HG03432 (cell line): Measurements from ENCODE around the gene MS4A7.

Experiments
- ATAC-seq: cut with Tn5 transposase; IDR thresholded peaks from one replicate; pipeline ENCODE4 v1.9.1; 2021; ENCODE audit warnings: mild to moderate bottlenecking, moderate library complexity; ENCODE audit not compliant: unreplicated experiment

MS4A7 gene

DNA sequence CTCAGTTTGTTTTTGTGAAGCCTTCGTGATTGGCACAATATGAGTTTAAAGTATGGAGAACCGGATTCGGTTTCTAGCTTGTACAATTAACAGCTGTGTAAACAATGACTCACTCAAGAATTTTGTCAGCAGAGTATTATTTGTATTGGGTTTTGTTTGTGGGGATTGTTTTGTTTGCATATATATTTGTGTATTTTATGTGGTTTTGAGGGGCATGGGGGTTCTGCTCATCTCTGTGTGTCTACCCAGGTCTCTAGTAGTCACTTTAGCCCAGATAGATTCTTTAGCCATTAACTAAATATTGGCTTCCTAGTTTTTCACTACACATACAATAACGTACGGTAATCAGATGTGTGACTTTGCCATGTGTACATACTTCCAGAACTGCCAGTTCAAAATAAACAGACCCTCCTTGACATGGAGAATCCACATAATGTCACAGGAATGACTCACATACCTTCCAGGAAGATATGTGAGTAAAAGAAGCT is 7.5 kb upstream of the MS4A7 start:
- ATAC-seq: no peak

DNA sequence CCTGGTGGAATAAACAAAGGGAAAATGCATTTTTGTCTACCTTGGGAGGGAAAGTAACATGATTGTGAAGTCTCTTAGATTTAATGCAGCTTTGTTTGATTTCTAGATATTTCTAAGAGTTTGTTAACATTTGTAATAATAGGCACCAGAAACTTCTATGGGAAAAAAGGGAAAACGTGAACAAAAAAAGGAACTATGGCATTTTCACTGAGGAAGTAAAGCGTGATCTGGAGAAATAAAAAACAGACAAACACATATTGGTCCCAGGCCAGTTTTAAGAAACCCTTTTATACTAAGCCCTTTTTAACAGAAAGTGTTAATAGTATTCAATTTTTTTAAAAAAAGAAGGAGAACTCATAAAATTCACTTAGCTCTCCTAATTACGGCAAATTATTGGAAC is 6.9 kb upstream of the MS4A7 start:
- no peak for ATAC-seq

DNA sequence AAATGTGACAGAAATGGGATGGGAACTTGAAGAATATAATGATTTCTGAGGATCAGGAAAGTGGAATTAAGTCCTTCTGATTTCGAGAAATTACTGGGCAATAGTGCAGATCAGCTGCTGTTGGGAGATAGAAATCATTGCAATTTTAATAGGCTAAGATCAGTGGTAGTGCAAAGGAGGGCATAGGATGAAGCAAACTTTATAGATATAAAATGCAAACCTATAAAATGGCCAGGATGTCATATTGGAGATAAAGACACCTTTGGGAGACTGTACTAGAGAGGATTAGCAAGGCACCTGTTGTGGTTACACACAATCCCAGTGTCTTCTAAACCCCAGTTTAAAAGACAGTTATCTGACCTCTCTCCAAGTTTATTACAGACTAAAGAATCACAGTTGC is 6.5 kb upstream of the MS4A7 start:
- ATAC-seq: no peak

DNA sequence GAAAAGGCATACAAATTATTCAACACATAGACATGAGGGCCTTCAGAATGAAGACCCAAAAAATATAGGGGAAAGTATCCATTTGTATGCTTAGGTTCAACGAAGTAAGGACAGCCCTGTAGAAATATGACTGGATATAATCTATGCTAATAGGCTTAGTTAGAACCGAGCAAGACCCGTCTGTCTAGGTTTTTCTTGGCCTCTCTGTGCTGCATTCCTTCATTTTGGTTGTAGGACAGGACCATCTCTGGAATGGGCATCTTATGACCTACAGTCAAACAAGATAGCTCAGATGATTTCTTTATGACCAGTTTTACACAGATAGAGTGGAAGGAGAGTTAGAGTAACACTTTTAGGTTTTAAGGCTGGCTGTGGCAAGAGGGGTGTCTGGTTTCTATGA is 5.6 kb upstream of the MS4A7 start:
- ATAC-seq: no peak

DNA sequence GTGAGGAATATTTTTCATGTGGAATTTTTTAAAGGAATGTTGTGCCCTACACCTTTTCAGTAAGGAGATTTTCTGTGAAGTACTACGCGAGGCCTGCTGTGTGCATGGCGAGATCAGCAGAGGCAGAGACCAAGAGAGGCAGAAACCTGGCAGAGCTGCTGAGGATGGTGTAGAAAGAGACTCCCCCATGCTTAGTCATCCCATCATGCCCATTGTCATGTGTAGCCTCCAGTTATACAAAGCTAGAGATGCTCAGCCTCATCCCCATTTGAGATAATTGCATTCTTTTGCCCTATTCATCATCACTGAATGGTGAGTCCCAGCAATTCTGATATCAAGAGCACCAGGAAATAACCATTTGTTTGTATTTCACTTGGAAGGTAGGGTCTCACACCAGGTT is 3.0 kb upstream of the MS4A7 start:
- no peak for ATAC-seq

GRCh38 chr11:60376601-60377000 is 1.7 kb upstream of the MS4A7 start:
- ATAC-seq: no peak

DNA sequence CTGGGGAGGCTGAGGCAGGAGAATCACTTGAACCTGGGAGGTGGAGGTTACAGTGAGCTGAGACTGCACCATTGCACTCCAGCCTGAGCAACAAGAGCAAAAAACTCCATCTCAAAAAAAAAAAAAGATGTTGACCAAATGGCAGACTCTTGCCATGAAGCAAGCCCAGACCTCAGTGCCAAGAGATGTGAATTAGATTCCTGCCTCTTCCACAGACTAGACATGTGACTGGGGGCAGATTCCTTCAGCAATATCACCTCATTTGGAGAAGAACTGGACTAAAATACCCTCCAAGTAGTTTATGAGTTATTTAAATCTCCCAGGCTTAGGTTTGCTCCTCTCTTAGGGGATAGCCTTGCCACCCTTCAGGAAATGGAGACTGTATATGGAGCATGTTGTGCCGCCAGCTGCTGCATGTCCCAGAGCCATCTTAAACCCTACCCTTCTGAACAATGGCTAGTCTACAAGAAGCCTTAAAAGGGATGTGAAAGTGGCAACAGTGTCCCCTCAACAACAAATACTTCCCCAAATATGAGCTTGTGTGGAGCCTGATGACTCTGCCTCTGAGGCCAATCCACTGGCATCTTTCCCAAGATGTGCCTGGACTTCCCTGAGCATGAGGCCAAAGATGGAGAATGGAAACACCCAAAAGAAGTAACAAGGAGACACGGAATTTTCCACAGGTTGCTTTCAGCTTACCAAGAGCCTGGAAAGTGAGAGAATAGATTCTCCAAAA is 763 bp upstream of the MS4A7 start:
- ATAC-seq: peak; percentile 52

- peak; percentile 91 for ATAC-seq
Observed at GRCh38 chr11:60389279-60389910, 11.1 kb downstream of the MS4A7 start.

- ATAC-seq: no peak
Observed at GRCh38 chr11:60390419-60390818, 12.1 kb downstream of the MS4A7 start.

GRCh38 chr11:60392361-60392760 is 14.0 kb downstream of the MS4A7 start:
- no peak for ATAC-seq

DNA sequence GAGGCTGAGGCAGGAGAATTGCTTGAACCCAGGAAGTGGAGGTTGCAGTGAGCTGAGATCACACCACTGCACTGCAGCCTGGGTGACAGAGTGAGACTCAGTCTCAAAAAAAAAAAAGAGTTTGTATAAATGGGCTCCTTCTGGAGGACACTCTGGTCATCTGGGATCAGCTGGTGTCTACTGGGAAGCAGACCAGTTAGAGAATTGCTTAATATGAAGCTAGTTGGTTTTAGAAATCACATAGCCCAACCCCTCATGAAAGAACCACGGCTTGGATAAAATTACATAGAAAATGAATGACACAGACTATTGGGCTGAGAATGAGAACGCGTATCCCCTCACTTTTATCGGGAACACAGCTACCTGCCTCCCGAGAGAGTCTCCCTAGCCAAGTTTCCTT is 14.7 kb downstream of the MS4A7 start:
- ATAC-seq: no peak

GRCh38 chr11:60394666-60395380 is 16.5 kb downstream of the MS4A7 start:
- ATAC-seq: no peak

DNA sequence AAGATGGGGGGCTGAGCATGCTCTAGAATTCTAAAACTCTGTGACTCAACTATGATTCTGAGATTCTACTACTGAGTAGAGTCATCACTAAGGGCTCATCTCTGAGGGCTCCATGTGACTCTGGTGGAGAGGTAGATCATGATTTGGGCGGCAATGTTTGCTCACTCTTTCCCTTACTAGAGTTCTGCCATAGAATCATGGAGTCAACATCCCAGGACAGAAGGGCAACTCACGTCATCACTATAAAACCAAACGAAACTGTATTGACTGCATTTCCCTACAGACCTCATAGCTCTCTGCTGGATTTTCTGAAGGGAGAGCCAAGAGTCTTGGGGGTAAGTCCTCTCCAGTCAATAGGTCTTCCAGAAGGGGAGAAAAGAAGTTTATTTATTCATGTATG is 18.1 kb downstream of the MS4A7 start, which contains the start of gene MS4A14:
TSS of gene MS4A14 (plus strand) at position 78 of the 400 bp plus-strand sequence. CDS start at position 198, 120 bp downstream.
- ATAC-seq: peak; percentile 16

GRCh38 chr11:60396799-60397198 is 18.5 kb downstream of the MS4A7 start:
- peak; percentile 90 for ATAC-seq

- no peak for ATAC-seq
Observed at GRCh38 chr11:60420015-60420414, 41.7 kb downstream of the MS4A7 start.

- ATAC-seq: no peak
Observed at GRCh38 chr11:60422609-60423008, 44.3 kb downstream of the MS4A7 start.

DNA sequence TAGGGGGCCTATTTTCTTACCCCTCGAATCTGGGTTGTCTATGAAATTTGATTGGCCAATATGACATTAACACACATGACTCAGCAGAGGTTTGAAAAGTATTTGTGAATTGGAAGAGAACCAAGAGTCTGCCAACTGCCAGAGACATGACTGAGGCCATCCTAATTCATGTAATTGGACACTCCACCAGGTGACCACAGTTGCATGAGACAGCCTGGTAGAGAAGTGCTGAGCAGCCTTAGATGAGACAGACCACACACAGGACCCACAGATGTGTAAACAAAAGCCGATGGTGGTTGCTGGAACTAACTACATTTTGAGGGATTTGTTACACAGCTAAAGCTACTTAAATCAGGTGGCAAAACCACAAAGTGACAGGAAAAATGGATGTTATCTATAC is 50.2 kb downstream of the MS4A7 start:
- no peak for ATAC-seq

GRCh38 chr11:60429272-60429671 is 50.9 kb downstream of the MS4A7 start, which contains the start of gene MS4A5:
Gene MS4A5, plus strand, starts transcription at chr11:60429572. Its CDS starts 103 bp downstream, at chr11:60429675.
- ATAC-seq: no peak

DNA sequence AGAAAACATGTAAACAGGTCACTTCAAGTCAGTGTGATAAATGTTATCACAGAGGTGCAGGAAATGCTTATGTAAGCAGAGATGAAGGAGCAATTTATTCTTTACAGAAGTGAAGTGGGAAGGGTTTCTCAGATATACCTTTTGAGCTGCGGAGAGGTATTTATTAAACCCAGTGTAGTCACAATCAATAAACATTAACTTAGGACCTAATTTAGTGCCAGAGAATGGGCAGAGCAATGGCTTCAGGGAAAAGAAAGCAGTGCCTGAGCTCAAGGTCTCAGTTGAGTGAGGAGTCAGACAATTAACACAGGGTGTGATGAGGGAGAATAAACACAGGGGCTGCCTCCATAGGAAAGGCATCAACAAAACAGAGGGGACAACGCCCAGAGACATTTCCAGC is 52.9 kb downstream of the MS4A7 start:
- ATAC-seq: no peak

- no peak for ATAC-seq
Observed at GRCh38 chr11:60433401-60433800, 55.1 kb downstream of the MS4A7 start.
